AG04449 (cell line): ENCODE results near the gene PDSS2.
"Not testable (repeated sequence)": the region's sequence is repeated elsewhere in the genome, so short reads cannot be mapped to it uniquely, and the experiment has no call there.

Experiments
- CTCF ChIA-PET: fragments of 350-600 bp; formaldehyde crosslinking; extraction: SDS; loops from one replicate; lab custom pipeline; 2021; ENCODE audit warnings: antibody characterized with exemption; lab: Yijun Ruan, JAX
- POLR2A ChIA-PET: fragments of 400-600, 350-600 bp; formaldehyde crosslinking; extraction: SDS; loops from one replicate; lab custom pipeline; 2020; ENCODE audit warnings: antibody characterized with exemption, inconsistent platforms; lab: Yijun Ruan, JAX
- DNase-seq: peaks from one replicate; pipeline ENCODE4 v3.0.0-alpha.2; 2010; ENCODE audit warnings: low read depth, low spot score
- H3K4me3 ChIP-seq: 2 replicates; pipeline ENCODE4 v1.5.1; 2011; ENCODE audit warnings: low read depth, mild to moderate bottlenecking, control low read depth, low read length
- CTCF ChIP-seq: IDR thresholded peaks from one replicate; pipeline ENCODE4 v1.5.1; 2011; ENCODE audit warnings: mild to moderate bottlenecking, moderate library complexity, low read length, control low read depth, inconsistent platforms; ENCODE audit not compliant: insufficient read depth; ENCODE audit errors: missing control alignments

Gene PDSS2

DNA sequence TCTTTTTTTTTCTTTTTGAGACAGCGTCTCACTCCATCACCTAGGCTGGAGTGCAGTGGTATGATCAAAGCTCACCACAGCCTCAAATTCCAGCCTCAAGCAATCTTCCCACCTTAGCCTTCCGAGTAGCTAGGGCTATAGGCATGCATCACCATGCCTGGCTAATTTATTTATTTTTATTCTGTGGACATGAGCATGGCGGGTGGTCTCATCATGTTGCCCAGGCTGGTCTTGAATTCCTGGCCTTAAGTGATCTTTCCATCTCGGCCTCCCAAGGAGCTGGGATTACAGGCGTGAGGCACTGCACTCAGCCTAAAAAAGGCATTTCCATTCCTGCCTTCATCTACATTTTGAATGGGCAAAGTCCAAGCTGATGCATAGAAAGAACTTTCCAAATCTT lies 287.9 kb downstream of the PDSS2 start:
- POLR2A ChIA-PET: no interaction called here
- no peak for TF ChIP-seq CTCF
- CTCF ChIA-PET: no interaction called here
- no peak overlapping the region for H3K4me3 ChIP-seq
- no peak for DNase-seq

GRCh38 chr6:107164299-107164698 lies 295.1 kb downstream of the PDSS2 start:
- POLR2A ChIA-PET, H3K4me3 ChIP-seq, CTCF ChIA-PET, DNase-seq: not testable (repeated sequence)

DNA sequence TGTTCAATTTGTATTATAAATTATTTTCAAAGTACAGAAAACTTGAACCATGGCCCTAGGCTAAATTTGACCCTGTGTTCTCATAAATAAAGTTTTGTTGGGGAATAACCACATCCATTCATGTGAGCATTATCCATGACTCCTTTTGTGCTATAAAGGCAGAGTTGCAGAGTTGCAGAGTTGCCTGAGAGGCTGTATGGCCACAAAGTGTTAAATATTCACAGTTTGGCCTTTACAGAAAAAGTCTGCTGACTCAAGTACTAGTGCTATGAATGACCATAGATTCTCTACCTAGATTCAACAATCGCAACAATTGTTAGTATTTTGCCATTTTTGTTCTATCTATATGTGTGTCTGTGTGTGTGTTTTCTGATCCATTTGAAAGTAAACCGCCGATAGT lies 297.8 kb downstream of the PDSS2 start:
- CTCF ChIA-PET: no interaction called here
- no peak for DNase-seq
- POLR2A ChIA-PET: no interaction called here

DNA sequence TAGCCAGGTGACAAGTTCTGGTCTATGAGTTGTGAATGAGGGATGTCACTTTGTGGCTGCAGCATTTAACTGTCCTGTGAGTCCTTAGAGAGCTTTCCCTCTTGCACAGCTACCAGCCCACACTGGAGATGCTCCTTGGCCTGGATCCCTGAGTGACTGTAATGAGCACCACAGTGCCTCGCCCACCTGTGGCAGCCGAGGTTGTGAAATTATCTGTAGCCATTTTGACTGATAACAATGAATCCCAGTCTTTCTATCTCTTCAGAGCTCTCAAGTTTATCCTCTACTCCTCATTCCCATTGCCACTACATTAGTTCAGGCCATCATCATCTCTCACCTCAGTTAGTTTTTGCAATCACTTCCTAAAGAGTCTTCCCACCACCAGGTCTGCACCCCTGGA lies 302.7 kb downstream of the PDSS2 start:
- TF ChIP-seq CTCF: no peak
- CTCF ChIA-PET: no interaction called here
- POLR2A ChIA-PET: no interaction called here
- no peak for DNase-seq
- no peak overlapping the region for H3K4me3 ChIP-seq

More for the DNA sequence above, 297.8 kb downstream of the PDSS2 start:
- no peak overlapping the region for H3K4me3 ChIP-seq
- no peak for TF ChIP-seq CTCF

DNA sequence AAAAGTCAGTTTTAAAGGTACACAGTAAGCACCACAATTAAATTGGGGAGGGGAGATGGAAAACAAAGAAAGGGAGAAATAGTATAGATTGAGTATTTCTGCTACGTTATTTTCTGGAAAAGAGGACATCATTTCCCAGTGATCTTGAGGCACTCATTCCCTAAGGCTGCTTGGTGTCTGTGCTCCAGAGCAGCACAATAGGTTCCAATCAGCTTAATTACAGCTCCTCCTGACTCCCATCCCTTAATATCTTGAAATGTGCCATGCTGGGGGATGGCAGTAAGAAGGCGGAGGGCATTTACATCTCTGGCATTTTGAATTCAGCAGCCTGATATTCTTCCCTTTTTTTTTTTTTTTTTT lies 304.6 kb downstream of the PDSS2 start:
- no peak for DNase-seq
- POLR2A ChIA-PET: no interaction called here
- H3K4me3 ChIP-seq: no peak overlapping the region
- TF ChIP-seq CTCF: no peak
- CTCF ChIA-PET: interaction anchor here (1.2 kb wide), 1 partner anchor 14 kb away, joined by 3 read pairs; no protein-coding TSS in a partner anchor

- no peak overlapping the region for H3K4me3 ChIP-seq
- POLR2A ChIA-PET: no interaction called here
- no peak for DNase-seq
- CTCF ChIA-PET: interaction anchor here (1.2 kb wide), 1 partner anchor 13 kb away, joined by 3 read pairs; no protein-coding TSS in a partner anchor
- TF ChIP-seq CTCF: no peak
These were observed 305.1 kb downstream of the PDSS2 start for GRCh38 chr6:107154131-107154800.
